ENCODE data around the gene ABHD4.

DNA sequence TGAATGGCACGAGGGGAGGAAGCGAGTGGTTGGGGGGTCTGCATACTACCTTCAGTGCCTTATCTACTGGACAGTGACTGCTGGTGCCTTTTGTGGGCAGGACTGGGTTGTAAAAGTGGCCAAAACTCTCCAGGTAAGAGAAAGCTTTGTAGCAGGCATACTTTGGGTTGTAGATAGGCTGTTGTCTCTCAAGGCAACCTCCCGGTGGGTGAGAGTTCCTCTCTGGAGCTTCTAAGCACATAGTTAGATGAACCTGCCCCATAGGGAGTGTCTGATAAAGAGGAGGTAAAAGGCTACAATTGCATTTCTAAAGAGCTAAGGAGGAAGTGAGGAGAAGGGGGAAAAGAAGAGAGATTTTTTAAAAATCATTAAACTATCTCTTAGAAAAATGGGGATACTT lies 4.9 kb upstream of the ABHD4 start:
- TF ChIP-seq POLR2A (IDR thresholded peaks at IDR 0.05), result no peak
- TF ChIP-seq, protein P1, sequence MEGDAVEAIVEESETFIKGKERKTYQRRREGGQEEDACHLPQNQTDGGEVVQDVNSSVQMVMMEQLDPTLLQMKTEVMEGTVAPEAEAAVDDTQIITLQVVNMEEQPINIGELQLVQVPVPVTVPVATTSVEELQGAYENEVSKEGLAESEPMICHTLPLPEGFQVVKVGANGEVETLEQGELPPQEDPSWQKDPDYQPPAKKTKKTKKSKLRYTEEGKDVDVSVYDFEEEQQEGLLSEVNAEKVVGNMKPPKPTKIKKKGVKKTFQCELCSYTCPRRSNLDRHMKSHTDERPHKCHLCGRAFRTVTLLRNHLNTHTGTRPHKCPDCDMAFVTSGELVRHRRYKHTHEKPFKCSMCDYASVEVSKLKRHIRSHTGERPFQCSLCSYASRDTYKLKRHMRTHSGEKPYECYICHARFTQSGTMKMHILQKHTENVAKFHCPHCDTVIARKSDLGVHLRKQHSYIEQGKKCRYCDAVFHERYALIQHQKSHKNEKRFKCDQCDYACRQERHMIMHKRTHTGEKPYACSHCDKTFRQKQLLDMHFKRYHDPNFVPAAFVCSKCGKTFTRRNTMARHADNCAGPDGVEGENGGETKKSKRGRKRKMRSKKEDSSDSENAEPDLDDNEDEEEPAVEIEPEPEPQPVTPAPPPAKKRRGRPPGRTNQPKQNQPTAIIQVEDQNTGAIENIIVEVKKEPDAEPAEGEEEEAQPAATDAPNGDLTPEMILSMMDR (IDR thresholded peaks at IDR 0.05), result no peak
